Measurements from ENCODE around the gene LYPD6B. TPM values are rescaled to one million over a fixed set of nuclear protein-coding genes. Genes with fewer than 3 reads are reported as not detected.
A peak's percentile ranks its signal among the peaks of the same experiment; 100 is the strongest.

The LYPD6B gene
- total RNA-seq, 1 donor = 0.18 TPM

DNA sequence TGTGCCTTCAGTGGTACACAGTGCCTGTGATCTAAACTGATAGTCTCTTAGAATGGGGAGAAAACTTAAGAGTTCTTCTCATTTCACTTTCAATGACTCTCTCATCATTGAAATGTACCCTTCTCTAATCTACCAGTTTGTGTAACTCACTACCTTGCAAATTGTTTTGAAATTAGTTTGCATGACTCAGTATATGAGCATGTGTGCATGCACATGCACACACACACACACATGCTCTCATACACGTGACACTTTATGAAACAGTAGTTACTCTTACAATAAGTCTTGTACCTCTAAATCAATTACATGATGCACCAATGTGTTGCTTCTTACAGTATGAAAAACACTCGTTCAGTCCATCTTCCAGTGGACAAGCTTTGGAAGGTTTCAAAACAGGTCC lies 10.6 kb downstream of the LYPD6B start:
- DNase-seq (ENCODE audit: low read depth) = peak; percentile 21
- no peak overlapping the region for H3K4me3 ChIP-seq (ENCODE audit: low read depth, low read length)

DNA sequence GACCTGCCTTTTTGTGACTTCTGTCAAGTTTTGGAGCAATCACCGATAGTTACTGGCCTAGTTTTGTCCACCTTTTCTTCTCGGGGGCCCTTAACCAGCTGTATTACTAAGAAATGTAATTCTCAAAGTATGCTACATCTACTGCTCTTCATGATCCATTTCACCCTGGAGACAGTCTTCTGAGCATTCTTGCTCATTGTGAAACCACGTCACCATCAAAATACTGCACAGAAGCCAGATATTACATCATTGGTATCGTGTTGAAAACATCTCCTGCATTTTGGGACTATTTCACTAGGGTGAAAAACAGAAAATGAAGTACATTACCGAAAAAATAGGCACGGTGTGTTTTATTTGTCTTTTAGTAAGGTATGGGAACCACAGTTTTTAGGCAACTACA lies 11.7 kb downstream of the LYPD6B start:
- no peak overlapping the region for H3K4me3 ChIP-seq (ENCODE audit: low read depth, low read length)
- DNase-seq (ENCODE audit: low read depth) = peak; percentile 64
- TF ChIP-seq, protein P1, sequence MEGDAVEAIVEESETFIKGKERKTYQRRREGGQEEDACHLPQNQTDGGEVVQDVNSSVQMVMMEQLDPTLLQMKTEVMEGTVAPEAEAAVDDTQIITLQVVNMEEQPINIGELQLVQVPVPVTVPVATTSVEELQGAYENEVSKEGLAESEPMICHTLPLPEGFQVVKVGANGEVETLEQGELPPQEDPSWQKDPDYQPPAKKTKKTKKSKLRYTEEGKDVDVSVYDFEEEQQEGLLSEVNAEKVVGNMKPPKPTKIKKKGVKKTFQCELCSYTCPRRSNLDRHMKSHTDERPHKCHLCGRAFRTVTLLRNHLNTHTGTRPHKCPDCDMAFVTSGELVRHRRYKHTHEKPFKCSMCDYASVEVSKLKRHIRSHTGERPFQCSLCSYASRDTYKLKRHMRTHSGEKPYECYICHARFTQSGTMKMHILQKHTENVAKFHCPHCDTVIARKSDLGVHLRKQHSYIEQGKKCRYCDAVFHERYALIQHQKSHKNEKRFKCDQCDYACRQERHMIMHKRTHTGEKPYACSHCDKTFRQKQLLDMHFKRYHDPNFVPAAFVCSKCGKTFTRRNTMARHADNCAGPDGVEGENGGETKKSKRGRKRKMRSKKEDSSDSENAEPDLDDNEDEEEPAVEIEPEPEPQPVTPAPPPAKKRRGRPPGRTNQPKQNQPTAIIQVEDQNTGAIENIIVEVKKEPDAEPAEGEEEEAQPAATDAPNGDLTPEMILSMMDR (IDR thresholded peaks at IDR 0.05; ENCODE audit: insufficient read depth, low read length) = no peak

More for the DNA sequence above, 10.6 kb downstream of the LYPD6B start:
- TF ChIP-seq, protein P1 (IDR thresholded peaks at IDR 0.05; ENCODE audit: insufficient read depth, low read length) = no peak

GRCh38 chr2:149055751-149056150 lies 17.3 kb downstream of the LYPD6B start:
- DNase-seq (ENCODE audit: low read depth) = no peak
- H3K4me3 ChIP-seq (ENCODE audit: low read depth, low read length) = no peak overlapping the region

DNA sequence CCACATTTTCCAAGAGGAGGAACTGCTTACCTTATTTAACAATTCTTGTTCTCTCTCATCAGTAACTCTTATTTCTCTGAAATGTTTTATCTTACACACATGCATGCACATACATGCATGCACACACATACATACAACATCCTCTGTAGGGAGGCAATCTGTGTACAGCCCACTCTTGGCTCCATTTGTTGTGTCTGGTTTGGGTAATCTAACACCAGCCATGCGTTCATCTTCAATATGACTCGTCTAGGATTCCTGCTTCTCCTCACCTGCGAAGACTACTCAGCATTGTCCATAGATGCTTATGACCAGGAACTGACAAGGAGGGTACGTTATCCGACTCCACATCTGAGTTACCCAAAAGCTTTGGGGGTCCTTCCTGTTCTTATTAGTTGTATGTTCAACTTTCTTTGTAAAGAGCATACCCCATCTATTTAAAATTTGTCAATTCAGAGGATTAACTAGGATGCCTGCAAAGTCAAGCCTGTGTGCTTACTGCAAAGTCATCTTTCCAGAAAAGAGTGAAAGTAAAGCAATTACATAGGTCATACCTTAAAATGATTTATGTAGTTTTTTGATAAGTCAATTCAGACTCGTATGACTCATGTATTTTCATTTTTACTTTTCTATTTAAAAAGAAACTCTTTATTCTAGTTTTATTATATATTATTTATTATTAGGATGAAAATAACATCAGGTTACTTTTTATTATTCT lies 18.2 kb downstream of the LYPD6B start:
- no peak for DNase-seq (ENCODE audit: low read depth)
- no peak overlapping the region for H3K4me3 ChIP-seq (ENCODE audit: low read depth, low read length)
- TF ChIP-seq, protein P1 (IDR thresholded peaks at IDR 0.05; ENCODE audit: insufficient read depth, low read length) = no peak

More at GRCh38 chr2:149055751-149056150, 17.3 kb downstream of the LYPD6B start:
- TF ChIP-seq, protein P1 (IDR thresholded peaks at IDR 0.05; ENCODE audit: insufficient read depth, low read length) = no peak

- DNase-seq (ENCODE audit: low read depth) = no peak
- TF ChIP-seq, protein P1 (IDR thresholded peaks at IDR 0.05; ENCODE audit: insufficient read depth, low read length) = no peak
These were observed 18.9 kb downstream of the LYPD6B start for GRCh38 chr2:149057401-149057800.

DNA sequence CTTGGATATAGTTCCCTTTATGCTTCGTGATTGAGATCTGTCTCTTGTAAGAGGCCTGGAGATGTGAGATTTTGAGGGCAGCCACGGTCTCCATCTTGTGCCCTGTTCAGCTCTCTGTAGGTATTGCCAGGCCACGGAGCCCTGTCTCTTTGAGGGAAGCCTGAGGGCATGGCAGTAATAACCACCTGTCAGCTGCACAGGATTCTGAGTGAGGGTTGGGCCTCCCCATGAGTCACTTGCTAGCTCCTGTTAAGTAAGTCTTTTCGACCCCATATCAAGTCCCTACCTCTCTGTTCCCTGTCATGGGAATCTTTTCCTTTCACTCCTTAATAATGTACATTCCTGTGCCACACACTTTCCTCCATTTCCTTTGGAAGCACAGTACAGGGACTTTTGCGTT lies 20.4 kb downstream of the LYPD6B start:
- TF ChIP-seq, protein P1 (IDR thresholded peaks at IDR 0.05; ENCODE audit: insufficient read depth, low read length) = no peak

More at GRCh38 chr2:149057401-149057800, 18.9 kb downstream of the LYPD6B start:
- no peak overlapping the region for H3K4me3 ChIP-seq (ENCODE audit: low read depth, low read length)

More for the DNA sequence above, 20.4 kb downstream of the LYPD6B start:
- DNase-seq (ENCODE audit: low read depth) = no peak
- no peak overlapping the region for H3K4me3 ChIP-seq (ENCODE audit: low read depth, low read length)
